ENCODE data around the gene ABLIM2. TPM values are rescaled to one million over a fixed set of nuclear protein-coding genes. Genes with fewer than 3 reads are reported as not detected.
"Not testable (repeated sequence)": the region's sequence is repeated elsewhere in the genome, so short reads cannot be mapped to it uniquely, and the experiment has no call there.

ABLIM2 gene
- total RNA-seq, 1 experiment from 2014 or later = under 0.01 TPM

DNA sequence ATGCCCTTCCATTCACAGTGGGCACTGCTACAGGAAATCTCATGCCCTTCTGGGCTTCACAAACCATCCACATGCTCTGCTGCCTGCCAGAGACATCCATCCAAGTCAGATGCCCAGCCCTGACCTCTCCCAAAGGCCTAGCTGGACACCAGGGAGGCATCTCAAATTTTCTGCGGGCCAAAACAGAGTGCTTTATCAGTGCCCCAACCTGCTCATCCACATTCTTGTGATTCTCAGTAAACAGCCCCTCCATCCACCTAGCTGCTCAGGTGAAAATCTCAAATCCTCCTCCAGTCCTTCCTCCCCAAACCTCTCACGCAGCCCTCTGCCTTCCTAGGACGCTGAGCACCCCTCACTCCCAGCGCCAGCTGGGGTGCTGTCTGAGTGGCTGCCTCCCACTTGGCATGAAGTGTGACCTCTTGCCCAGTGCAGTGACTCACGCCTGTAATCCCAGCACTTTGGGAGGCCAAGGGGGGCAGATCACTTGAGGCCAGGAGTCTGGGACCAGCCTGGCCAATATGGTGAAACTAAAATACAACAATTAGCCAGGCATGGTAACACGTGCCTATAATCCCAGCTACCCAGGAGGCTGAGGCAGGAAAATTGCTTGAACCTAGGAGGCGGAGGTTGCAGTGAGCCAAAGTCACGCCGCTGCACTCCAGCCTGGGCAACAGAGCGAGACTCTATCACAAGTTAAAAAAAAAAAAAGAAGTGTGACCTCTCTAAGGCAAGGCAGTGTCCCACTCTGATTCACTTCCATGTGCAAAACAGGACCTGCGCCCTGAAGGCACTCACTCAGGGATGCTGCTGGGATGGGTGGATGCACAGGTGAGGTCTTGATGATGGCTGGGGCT lies 217.3 kb downstream of the ABLIM2 start:
- peak; percentile 83 for DNase-seq (ENCODE audit: low read depth)

DNA sequence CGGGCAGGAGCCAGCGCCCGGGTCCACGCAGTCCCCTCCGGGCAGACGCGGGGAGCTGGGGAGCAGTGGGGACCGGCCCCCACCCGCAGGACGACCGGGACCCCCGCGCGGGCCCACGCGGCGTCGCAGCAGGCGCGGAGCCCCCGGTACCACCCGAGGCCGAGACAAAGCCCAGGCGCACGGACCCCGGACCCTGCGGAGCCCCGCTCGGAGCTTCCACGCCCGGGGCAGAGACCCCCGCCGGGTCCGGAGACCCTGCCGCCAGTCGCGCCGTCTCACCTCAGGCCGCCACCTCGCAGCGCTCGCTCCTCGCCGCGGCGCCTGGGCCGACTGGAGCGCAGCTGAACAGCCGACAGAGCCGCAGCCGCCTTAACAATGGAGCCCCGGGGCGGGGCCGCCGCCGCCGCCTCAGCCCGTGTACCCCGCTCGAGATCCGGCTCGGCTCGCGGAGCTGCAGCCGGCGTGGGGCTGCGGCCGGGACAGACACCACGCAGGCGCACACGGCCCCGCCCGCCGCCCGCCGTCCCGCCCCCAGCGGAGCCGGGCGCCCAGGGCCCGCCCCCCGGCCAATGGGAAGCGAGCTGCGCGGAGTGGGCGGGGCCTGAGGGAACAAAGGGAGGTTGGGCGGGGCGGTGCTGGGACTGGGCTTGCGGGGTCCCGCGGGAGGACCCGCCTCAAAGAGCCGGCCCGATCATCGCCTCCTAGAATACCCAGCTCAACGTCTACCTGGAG lies 219.1 kb downstream of the ABLIM2 start, which contains the start of gene AFAP1:
TSS of gene AFAP1 (minus strand) at position 485 of the 732 bp plus-strand sequence. CDS start 67,783 bp downstream, outside the sequence.
- DNase-seq (ENCODE audit: low read depth) = peak; percentile 84

DNA sequence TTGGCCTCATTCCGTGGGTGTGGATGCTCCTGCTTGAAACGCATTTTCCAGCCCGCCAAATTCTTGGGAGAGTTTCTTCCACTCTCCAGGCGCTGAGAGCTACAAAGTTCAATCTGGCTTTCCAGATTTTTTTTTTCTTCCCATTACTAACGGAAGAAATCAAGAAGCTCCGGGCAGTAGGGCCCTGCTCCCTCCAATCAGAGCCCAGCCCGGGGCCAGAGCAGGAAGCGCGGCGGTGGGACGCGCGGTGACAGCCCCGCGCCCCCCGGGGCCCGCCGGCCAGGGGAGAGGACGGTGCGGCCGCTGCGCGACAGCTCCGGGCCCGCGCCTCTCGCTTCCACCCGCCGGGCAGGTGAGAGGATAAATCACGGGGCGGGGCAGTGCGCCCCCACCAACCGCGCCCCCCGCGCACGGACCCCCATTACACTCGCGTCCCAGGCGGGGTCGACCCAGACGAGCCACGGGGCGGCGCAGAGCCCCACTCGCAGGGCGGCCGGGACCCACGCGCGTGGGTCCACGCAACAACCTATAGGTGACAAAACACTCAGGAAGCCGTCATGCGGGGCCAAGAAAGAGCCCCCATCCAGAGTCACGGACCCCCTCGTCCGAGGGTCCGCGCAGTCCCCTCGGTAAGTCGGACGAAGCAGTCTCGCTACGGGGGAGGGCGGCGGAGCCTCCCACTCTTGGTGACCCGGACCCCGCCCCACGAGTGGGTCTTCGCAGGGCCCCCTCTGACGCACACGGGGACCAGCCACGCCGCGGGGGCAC lies 219.8 kb downstream of the ABLIM2 start:
- DNase-seq (ENCODE audit: low read depth) = peak; percentile 52

DNA sequence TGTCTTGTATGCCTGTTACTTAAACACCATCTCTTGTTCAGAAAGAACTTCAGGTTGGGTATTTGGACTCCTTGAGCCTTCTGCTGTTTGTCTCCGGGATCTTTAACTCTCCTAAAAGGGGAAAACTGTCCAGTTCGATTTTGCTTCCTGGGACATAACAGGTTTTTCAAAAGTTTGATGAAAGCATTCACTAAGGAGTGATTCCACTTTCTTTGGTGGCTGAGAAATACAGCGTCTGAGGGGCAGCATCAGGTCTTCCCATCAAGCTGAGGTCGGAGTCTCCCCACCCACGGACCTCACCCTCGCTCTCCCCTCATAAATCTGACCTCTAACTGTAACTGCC lies 220.4 kb downstream of the ABLIM2 start:
- DNase-seq (ENCODE audit: low read depth) = no peak

DNA sequence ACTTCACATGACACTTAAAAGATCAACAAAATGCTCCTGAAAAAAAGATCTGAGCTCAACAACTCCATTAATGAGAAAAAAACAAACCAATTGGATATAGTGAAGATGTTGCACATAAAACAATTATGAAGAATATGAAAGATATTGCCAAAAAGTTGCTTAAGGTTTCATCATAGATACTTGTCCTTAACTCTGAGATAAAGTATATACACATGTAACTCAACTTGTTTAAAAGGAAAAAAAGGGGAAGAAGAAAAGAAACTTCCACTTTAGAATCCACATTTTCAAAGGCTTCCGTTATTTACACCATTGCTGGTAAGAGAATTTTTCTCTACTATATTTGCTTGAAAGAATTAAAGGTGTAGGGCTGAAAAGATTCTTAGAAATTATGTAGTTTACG lies 221.6 kb downstream of the ABLIM2 start:
- no peak for DNase-seq (ENCODE audit: low read depth)

DNA sequence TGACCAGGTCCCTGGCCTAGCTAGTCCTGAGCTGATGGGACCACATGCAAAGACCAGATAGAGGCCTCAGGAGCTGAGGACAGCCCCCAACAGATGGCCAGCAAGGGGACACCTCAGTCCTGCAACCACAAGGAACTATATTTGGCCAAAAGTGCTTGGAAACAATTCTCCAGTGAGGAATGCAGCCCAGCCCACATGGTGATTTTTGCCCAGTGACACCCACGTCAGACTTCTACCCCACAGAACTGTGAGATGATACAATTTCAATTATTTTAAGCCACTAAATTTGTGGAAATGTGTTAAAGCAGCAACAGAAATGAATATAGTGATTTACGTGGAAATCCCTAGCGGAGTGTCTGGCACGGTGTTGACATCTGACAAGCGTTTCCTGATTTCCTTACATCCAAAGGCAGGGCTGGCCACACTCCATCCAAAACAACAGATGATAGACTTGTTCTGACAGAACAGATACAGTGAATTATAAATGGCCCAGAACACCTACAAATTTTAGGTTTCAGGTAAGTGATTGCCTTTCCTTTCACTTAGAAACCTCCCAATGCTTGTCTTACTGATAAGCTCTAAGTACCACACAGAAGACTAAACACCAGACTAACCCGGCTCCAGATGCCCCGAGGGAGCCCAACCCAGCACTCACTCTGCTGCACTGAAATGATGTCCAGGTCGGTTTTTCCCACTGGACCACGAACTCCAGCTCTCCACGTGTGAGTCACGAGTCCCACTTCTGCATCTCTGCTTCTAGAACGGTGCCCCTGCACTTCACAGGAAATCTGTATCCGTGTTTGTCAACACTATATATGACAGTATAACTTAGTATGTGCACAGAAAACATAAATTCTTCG lies 224.7 kb downstream of the ABLIM2 start:
- DNase-seq (ENCODE audit: low read depth) = peak; percentile 67

DNA sequence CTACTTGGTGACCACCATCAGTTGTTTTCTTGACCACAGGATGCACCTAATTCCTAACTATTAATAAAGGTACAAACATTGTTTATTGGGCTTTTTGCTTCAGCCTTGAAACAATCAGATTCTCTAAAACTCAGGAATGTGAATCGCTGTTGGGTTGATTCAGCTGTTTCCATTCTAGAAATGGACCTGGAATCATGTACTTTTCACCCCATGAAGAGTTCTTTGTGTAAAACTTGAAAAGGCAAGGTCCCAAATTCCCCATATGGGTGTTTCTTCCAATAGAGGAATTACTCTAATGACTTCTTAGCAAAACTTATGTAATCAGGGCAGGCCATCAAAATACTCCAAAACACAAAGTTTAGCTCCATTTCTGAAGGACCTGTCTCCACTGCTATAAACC lies 226.3 kb downstream of the ABLIM2 start:
- DNase-seq (ENCODE audit: low read depth) = no peak

DNA sequence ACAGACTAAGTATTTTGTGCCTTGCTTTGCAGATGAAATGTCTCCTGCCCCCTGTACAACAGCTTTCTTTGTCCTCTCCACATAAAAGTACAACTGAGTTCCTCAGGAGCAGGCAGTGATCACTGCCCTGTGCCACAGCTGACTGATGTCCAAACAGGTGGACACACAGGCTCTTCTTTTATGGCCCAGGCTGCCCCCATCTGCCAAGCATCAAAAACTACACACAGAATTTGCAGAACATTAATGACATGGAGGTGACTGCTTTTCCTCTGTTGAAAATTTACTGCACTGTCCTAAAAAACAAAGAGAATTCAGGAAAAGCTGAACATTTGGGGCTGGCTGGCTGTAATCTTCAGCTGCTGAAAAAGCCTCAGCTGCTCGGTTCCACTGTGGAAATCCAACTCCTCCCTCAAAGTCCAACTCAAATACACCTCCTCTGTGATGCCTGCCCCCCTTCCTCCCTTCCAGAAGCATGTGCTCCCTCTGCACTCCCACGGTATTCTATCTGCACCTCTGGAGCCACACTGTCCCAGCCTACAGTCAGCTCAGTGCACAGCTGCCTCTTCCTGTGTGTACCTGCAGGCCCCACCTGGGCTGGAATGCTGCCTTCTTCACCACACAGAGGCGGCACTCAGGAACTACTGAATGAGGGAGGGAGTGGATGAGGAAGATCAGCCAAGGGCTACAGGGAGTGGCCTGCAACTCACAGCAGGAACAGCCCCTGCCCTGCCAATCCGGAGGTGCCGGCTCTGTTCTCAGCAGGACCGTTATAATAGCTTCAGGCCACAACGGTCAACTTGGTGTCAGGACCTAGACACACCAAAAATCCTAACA lies 229.3 kb downstream of the ABLIM2 start:
- no peak for DNase-seq (ENCODE audit: low read depth)

DNA sequence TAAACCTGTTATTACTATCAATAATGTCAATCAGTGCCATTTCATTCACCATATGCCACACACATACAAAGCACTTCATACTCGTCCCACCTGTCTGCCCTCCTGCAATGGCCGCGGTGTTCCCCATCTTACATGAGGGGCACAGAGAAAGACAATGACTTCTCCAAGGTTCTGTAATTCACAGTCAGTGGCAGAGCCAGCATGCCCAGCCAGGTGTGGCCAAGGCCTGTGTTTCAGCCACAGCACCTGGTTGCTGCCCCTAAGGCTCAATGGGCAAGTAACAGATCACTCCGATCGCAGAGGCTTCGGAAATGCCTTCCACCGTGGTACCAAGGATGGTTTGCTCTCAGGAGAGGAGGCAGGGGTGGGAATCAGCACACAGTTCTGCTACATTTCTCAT lies 229.9 kb downstream of the ABLIM2 start:
- no peak for DNase-seq (ENCODE audit: low read depth)

DNA sequence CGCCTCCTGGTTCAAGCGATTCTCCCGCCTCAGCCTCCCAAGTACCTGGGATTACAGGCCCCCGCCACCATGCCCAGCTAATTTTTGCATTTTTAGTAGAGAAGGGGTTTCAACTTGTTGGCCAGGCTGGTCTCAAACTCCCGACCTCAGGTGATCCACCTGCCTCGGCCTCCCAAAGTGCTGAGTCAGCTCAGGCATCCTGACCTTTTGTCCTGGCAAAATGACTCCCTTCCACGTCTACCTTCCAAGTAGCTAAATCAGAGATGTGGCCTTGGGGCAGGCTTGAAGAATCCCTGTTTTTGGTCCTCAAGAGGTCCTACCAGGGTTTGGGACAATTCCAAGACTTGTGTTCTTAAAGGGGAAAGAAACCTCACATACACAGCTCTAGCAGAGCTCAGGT lies 231.8 kb downstream of the ABLIM2 start:
- no peak for DNase-seq (ENCODE audit: low read depth)

DNA sequence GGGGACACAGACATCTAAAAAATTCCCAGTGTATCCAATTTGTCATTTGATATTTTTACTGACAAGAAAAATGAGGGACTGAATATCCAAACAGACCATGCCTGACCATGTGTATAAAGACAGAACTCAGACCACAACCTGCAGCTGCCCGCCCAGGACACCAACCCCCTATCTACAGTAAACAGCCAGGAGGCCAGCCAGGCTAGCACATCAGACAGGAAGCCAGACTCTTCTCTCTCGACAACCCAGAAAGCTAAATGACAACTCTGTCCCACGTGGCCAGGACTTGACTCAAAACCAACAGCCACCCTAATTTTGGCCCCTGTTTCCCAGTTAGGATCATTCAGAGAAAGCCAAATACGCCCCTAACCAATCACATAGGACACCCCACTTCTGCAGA lies 234.0 kb downstream of the ABLIM2 start:
- DNase-seq (ENCODE audit: low read depth) = no peak

DNA sequence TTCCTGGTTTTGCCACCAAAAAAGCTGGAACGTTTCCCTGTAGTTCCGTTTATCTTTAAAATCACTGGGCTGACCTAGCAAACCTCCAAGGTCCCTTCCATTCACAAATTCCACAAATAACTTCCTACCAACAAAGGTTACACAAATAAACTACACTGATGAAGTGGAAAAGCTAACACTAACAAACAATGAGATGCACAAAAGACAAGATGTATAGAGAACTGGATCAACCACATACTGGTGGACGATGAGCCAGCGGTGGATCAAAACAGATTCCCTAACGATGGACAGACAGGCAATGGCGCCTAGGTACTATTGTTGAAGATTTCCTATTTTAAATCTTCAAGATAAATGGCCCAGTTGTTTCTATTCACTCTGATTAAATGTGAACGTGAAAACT lies 234.4 kb downstream of the ABLIM2 start:
- DNase-seq (ENCODE audit: low read depth) = peak; percentile 53

DNA sequence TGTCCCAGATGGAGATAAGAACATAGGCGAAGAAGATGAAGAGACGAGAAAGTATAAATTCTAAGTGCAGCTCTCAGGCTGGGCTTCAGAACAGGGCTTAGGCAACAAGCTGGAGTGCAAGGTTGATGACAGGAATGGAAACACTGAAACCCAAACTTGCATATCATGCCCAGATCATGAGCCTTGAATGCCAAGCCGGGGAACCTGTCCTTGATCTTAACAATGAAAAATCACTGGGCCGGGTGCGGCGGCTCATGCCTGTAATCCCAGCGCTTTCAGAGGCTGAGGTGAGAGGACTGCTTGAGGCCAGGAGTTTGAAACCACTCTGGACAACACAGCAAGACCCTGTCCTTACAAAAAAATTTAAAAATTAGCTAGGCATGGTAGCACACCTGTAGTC lies 236.1 kb downstream of the ABLIM2 start:
- no peak for DNase-seq (ENCODE audit: low read depth)

DNA sequence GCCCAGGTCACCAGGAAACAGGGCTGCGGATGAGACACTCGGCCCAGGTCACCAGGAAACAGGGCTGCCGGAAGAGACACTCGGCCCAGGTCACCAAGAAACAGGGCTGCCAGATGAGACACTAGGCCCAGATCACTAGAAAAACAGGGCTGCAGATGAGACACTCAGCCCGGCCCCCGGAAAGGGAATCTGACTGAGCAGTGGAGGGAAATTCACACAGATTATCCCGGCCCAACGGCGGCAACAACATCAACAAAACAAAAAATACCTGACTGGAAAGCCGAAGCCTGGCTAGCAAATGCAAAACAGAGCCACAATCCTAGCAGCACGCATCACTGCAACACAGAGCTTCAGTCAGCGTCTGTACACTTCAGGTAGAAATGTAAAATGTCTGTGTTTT lies 239.6 kb downstream of the ABLIM2 start:
- no peak for DNase-seq (ENCODE audit: low read depth)

DNA sequence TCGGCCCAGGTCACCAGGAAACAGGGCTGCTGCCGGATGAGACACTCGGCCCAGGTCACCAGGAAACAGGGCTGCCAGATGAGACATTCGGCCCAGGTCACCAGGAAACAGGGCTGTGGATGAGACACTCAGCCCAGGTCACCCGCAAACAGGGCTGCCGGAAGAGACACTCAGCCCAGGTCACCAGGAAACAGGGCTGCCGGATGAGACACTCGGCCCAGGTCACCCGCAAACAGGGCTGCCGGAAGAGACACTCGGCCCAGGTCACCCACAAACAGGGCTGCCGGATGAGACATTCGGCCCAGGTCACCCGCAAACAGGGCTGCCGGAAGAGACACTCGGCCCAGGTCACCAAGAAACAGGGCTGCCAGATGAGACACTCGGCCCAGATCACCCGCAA lies 240.4 kb downstream of the ABLIM2 start:
- DNase-seq (ENCODE audit: low read depth) = not testable (repeated sequence)

DNA sequence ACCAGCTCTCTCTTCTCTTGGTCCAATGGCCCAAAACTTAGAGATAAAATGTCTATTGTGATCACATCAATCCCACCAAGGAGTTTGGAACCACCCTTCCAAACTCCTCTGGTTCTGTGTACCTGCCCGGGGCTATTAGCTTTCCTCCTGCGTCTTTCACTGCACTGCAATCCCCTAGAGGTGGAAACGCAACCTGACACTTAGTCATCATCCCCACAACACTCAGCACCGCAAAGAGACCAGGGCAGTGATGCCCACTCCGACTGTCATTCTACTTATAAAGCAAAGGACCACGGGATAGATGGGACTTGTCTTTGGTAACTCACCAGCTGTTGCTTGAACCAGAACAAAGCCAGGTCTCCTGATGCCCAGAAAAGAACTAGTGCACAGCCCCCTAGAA lies 240.9 kb downstream of the ABLIM2 start:
- no peak for DNase-seq (ENCODE audit: low read depth)

DNA sequence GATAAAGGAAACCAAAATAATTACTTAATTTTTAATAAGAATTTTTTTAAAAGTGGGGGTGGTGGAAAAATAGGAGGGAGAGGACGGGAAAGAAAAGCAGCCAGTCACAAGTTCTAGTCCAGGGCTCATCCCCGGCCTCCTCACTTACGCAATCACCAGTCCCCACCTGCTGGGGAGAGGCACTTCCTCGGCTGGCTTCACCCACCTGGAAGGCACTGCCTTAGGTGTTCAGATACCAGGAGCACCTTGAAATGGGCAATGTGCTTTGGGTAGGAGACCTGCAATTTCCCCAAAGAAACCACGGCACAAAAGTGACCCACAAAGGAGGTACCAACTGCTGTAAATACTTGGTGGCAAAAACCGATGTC lies 242.8 kb downstream of the ABLIM2 start:
- DNase-seq (ENCODE audit: low read depth) = no peak
